ENCODE measurements around the gene RCAN3. TPM values are rescaled to one million over a fixed set of nuclear protein-coding genes. Genes with fewer than 3 reads are reported as not detected.

RCAN3 gene
- total and polyA plus RNA-seq, 2 of the 13 experiments (the other 11 are each of a cell fraction or from before 2014, with no cell fraction given), result 12.2 to 13.3 TPM

DNA sequence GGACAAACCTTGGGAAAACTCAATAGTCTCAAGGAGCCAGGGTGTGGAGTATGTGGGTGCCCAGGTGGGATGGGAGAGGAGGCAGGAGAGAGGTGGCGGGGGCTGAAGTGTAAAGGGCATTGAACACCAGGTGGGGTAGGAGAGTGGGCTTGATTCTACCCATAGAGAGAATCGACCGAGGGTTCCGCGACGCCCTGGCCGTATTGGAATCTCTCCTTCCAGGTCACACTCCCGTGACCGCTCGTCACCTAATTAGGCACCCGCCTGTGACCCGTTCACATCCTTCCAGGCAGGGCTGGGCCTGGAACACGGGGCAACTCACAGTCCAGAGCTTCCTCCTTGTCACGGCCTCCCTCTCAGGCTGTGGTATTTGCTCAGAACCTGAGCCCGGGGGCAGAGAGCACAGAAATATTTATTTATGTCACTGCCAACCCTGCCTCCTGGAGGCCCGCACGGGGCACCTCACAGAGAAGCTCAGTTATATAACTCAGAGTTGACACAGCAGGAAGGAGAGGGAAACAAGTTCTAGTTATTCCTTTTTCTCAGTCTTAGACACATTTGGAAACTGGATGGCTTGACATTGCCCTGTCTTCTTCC, 65.3 kb downstream of the RCAN3 start (continued):
- TF ChIP-seq RFX3 (CRISPR knock-in tag; IDR thresholded peaks at IDR 0.05) (0 out of 2 replicates have a peak, but pooled peaks have one; percentile 23), CEBPB (IDR thresholded peaks at IDR 0.05; ENCODE audit: borderline replicate concordance, low read depth, low read length) (no peak), AHR (CRISPR knock-in tag; IDR thresholded peaks at IDR 0.05) (no peak), NFIB (CRISPR knock-in tag; IDR thresholded peaks at IDR 0.05; ENCODE audit: borderline replicate concordance) (no peak), ZNF775 (CRISPR knock-in tag; IDR thresholded peaks at IDR 0.05; ENCODE audit: borderline replicate concordance) (no peak), ZMYM2 (CRISPR knock-in tag; IDR thresholded peaks at IDR 0.05) (peak; percentile 91), MTF1 (CRISPR knock-in tag; IDR thresholded peaks at IDR 0.05) (no peak), ZFP41 (CRISPR knock-in tag; IDR thresholded peaks at IDR 0.05; ENCODE audit: borderline replicate concordance) (no peak), EHMT2 (IDR thresholded peaks at IDR 0.05; ENCODE audit: borderline replicate concordance, low read depth, low read length) (no peak; the same call in 1 of the 2 replicates), ZNF879 (CRISPR knock-in tag; IDR thresholded peaks at IDR 0.05) (no peak), SOX6 (IDR thresholded peaks at IDR 0.05) (no peak), SOX6 (CRISPR knock-in tag; IDR thresholded peaks at IDR 0.05) (peak; percentile 90), KLF16 (CRISPR knock-in tag; IDR thresholded peaks at IDR 0.05) (peak in 1 of 2 experiments; percentile 60; a peak in 2 of 4 replicates), ZKSCAN5 (CRISPR knock-in tag; IDR thresholded peaks at IDR 0.05) (no peak), NR2C2 (CRISPR knock-in tag; IDR thresholded peaks at IDR 0.05; ENCODE audit: borderline replicate concordance) (peak; percentile 62; the same call in 1 of the 2 replicates), ZNF549 (CRISPR knock-in tag; IDR thresholded peaks at IDR 0.05) (no peak), ZNF615 (CRISPR knock-in tag; IDR thresholded peaks at IDR 0.05; ENCODE audit: borderline replicate concordance) (no peak), KAT7 (CRISPR knock-in tag; IDR thresholded peaks at IDR 0.05; ENCODE audit: borderline replicate concordance) (peak; percentile 62), BRD4 (CRISPR knock-in tag; IDR thresholded peaks at IDR 0.05) (no peak), ZNF850 (CRISPR knock-in tag; conservative IDR thresholded peaks at IDR 0.05) (no peak), ATM (IDR thresholded peaks at IDR 0.05; ENCODE audit: borderline replicate concordance) (no peak), HOXA7 (CRISPR knock-in tag; IDR thresholded peaks at IDR 0.05) (no peak), KLF12 (CRISPR knock-in tag; IDR thresholded peaks at IDR 0.05; ENCODE audit: borderline replicate concordance) (peak; percentile 83; the same call in 1 of the 2 replicates), ZGPAT (CRISPR knock-in tag; IDR thresholded peaks at IDR 0.05) (peak; percentile 90)
- TF ChIP-seq, protein P1, sequence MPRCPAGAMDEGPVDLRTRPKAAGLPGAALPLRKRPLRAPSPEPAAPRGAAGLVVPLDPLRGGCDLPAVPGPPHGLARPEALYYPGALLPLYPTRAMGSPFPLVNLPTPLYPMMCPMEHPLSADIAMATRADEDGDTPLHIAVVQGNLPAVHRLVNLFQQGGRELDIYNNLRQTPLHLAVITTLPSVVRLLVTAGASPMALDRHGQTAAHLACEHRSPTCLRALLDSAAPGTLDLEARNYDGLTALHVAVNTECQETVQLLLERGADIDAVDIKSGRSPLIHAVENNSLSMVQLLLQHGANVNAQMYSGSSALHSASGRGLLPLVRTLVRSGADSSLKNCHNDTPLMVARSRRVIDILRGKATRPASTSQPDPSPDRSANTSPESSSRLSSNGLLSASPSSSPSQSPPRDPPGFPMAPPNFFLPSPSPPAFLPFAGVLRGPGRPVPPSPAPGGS (CRISPR knock-in tag; IDR thresholded peaks at IDR 0.05), result peak; percentile 87
- TF ChIP-seq, protein P2, sequence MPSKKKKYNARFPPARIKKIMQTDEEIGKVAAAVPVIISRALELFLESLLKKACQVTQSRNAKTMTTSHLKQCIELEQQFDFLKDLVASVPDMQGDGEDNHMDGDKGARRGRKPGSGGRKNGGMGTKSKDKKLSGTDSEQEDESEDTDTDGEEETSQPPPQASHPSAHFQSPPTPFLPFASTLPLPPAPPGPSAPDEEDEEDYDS (CRISPR knock-in tag; IDR thresholded peaks at IDR 0.05), result peak; percentile 46; the same call in 1 of the 2 replicates

Data from HepG2 (cell line).